Panc1 (cell line): Measurements from ENCODE around the gene JAKMIP3. TPM values are rescaled to one million over a fixed set of nuclear protein-coding genes. Genes with fewer than 3 reads are reported as not detected.

Source experiments
- ATAC-seq: fragments of 200-7000 bp; cut with Tn5 transposase; 2 replicates; pipeline ENCODE4 v1.9.1; 2020; ENCODE audit warnings: mild to moderate bottlenecking, moderate library complexity
- BruUV-seq: library from RNA; stranded (reverse); fragments of 400-500 nt; replicated peaks from 2 replicates; lab custom pipeline; 2021; lab: Mats Ljungman, UMichigan
- CTCF ChIA-PET: fragments of 300-600 bp; sonication (Branson Sonifier 250); formaldehyde crosslinking; loops from one replicate; lab custom pipeline; 2022; ENCODE audit warnings: antibody characterized with exemption; lab: Charles Lee
- POLR2A ChIA-PET: fragments of 300-600 bp; sonication (Branson Sonifier 250); formaldehyde crosslinking; loops from one replicate; lab custom pipeline; 2022; ENCODE audit warnings: antibody characterized with exemption; lab: Charles Lee
- DNase-seq: peaks from one replicate; pipeline ENCODE4 v3.0.0-alpha.2; 2010; ENCODE audit warnings: low read depth, low spot score
- H3K27ac ChIP-seq: 2 replicates; pipeline ENCODE4 v1.5.1; 2011; ENCODE audit warnings: mild to moderate bottlenecking, low read length, inconsistent platforms
- H3K27me3 ChIP-seq: fragments of 200-500 bp; sonication (Bioruptor generic); 2 replicates; pipeline ENCODE4 v1.6.0; 2014; ENCODE audit warnings: low read length, inconsistent platforms; ENCODE audit not compliant: control insufficient read depth, insufficient read depth
- H3K36me3 ChIP-seq: fragments of 200-500 bp; sonication (Bioruptor generic); 2 replicates; pipeline ENCODE4 v1.5.1; 2014; ENCODE audit warnings: inconsistent platforms, mild to moderate bottlenecking, low read length, moderate library complexity; ENCODE audit not compliant: control insufficient read depth, insufficient read depth
- H3K4me1 ChIP-seq: 2 replicates; pipeline ENCODE4 v1.5.1; 2011; ENCODE audit warnings: inconsistent platforms, mild to moderate bottlenecking, low read length, moderate library complexity; ENCODE audit not compliant: control insufficient read depth, insufficient read depth
- H3K4me3 ChIP-seq, 2 experiments: 2 replicates each; pipeline ENCODE4 v1.5.1; 2011 to 2012; ENCODE audit warnings: low read depth in 2 of 2, low read length in 2 of 2, mild to moderate bottlenecking in 2 of 2, inconsistent platforms in 1 of 2, moderate library complexity in 1 of 2
- H3K9me3 ChIP-seq: fragments of 200-500 bp; sonication (Bioruptor generic); 2 replicates; pipeline ENCODE4 v1.5.1; 2014; ENCODE audit warnings: low read depth, mild to moderate bottlenecking, inconsistent platforms, low read length, moderate library complexity; ENCODE audit not compliant: control insufficient read depth, insufficient read depth
- POLR2AphosphoS5 ChIP-seq: IDR thresholded peaks from 2 replicates; pipeline ENCODE4 v1.6.1; 2012; ENCODE audit warnings: mild to moderate bottlenecking, low read depth, low read length, moderate library complexity
- REST ChIP-seq, 2 experiments: IDR thresholded peaks; 2 replicates each; pipeline ENCODE4 v1.6.1; 2011 to 2012; ENCODE audit warnings: low read depth in 2 of 2, control low read depth in 1 of 2, low read length in 1 of 2, mild to moderate bottlenecking in 1 of 2, moderate library complexity in 1 of 2; ENCODE audit not compliant: insufficient read depth in 1 of 2
- SIN3A ChIP-seq: IDR thresholded peaks from 2 replicates; pipeline ENCODE4 v1.6.1; 2012; ENCODE audit warnings: low read depth, mild to moderate bottlenecking, low read length, moderate library complexity, borderline replicate concordance; ENCODE audit not compliant: insufficient read depth
- TCF7L2 ChIP-seq: IDR thresholded peaks from 2 replicates; pipeline ENCODE4 v1.6.1; 2011; ENCODE audit warnings: mild to moderate bottlenecking, low read depth, low read length, inconsistent platforms
- in situ Hi-C: cut with HindIII; loops from 2 replicates; pipeline ENCODE4 v1.10.0; 2016; ENCODE audit warnings: low sequenced_read_pairs, low pct_unique_long_range_greater_than_20kb
- intact Hi-C: fragments of 100-400 bp; cut with micrococcal nuclease; formaldehyde crosslinking; loops from one replicate; pipeline ENCODE4 v1.10.0; 2022; ENCODE audit not compliant: unreplicated experiment
- total RNA-seq: library from RNA; stranded (reverse); gene quantifications from one replicate; pipeline ENCODE4 v1.2.1, GENCODE V29; 2021; ENCODE audit not compliant: unreplicated experiment
- TF ChIP-seq, protein P1 (sequence below): fragments of 450-650 bp; IDR thresholded peaks from 2 replicates; pipeline ENCODE4 v1.5.1; 2017; ENCODE audit warnings: mild to moderate bottlenecking

The JAKMIP3 gene
- total RNA-seq, 1 experiment from 2014 or later = 1.5 TPM

DNA sequence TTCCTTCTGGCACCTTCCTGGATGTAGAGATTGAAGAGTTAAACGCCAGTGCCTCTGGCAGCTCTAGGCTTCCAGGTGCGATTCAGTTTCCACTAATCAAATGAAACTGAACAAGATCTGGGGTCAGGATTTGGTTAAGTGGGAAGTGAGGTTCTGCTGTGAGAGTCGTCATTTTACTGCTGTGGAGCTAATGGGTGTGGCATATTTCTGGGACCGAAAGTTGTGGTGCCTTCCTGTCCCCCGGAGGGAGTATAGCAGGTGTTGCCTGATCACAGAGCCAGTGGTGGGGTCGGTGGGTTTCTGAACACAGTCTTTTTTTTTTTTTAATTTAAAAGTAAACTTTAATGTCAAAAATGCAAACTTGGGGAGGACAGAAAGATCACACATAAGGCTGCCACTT lies 37.0 kb upstream of the JAKMIP3 start:
- intact Hi-C loops (no loop called here), in situ Hi-C loops (no loop called here)
- H3K27me3 ChIP-seq = peaks cover 37% of the 10 kb centered on the region
- TF ChIP-seq, protein P1, sequence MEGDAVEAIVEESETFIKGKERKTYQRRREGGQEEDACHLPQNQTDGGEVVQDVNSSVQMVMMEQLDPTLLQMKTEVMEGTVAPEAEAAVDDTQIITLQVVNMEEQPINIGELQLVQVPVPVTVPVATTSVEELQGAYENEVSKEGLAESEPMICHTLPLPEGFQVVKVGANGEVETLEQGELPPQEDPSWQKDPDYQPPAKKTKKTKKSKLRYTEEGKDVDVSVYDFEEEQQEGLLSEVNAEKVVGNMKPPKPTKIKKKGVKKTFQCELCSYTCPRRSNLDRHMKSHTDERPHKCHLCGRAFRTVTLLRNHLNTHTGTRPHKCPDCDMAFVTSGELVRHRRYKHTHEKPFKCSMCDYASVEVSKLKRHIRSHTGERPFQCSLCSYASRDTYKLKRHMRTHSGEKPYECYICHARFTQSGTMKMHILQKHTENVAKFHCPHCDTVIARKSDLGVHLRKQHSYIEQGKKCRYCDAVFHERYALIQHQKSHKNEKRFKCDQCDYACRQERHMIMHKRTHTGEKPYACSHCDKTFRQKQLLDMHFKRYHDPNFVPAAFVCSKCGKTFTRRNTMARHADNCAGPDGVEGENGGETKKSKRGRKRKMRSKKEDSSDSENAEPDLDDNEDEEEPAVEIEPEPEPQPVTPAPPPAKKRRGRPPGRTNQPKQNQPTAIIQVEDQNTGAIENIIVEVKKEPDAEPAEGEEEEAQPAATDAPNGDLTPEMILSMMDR = no peak
- TF ChIP-seq TCF7L2 (no peak), POLR2AphosphoS5 (no peak), REST (IDR thresholded peaks at IDR 0.05; ENCODE audit: insufficient read depth in 1 of 2, low read depth in 2 of 2, low read length in 1 of 2) (no peak), SIN3A (no peak)
- ChIA-PET POLR2A (no interaction called here), CTCF (no interaction called here)
- ATAC-seq (no peak), DNase-seq (no peak)
- H3K4me3 ChIP-seq = no peak overlapping the region
- H3K4me1 ChIP-seq = peaks cover 1% of the 10 kb centered on the region; the same call in 1 of the 2 replicates
- H3K27ac ChIP-seq = no peak overlapping the region
- H3K36me3 ChIP-seq = no peaks in the 10 kb centered on the region
- no peaks in the 10 kb centered on the region for H3K9me3 ChIP-seq
- no TSS peak for BruUV-seq

- in situ Hi-C loops = no loop called here
- ATAC-seq = no peak
These were observed 34.8 kb upstream of the JAKMIP3 start for GRCh38 chr10:132030898-132031463.

More at GRCh38 chr10:132030898-132031463, 34.8 kb upstream of the JAKMIP3 start:
- Histone ChIP-seq H3K4me1 (no peaks in the 10 kb centered on the region), H3K27ac (no peak overlapping the region), H3K4me3 (no peak overlapping the region), H3K27me3 (peaks cover 40% of the 10 kb centered on the region), H3K9me3 (no peaks in the 10 kb centered on the region), H3K36me3 (no peaks in the 10 kb centered on the region)
- ChIA-PET POLR2A (no interaction called here), CTCF (no interaction called here)
- intact Hi-C loops = loop anchor here (10.0 kb wide), 1 partner anchor 104 kb away; no protein-coding TSS in a partner anchor
- no TSS peak for BruUV-seq
- DNase-seq = no peak
- TF ChIP-seq POLR2AphosphoS5 (no peak), TCF7L2 (no peak), REST (IDR thresholded peaks at IDR 0.05; ENCODE audit: insufficient read depth in 1 of 2, low read depth in 2 of 2, low read length in 1 of 2) (no peak), SIN3A (no peak)
- TF ChIP-seq, protein P1 = no peak
